Large intestine (tissue), 3 donors: ENCODE measurements around the gene RNF20. TPM values are rescaled to one million over a fixed set of nuclear protein-coding genes. Genes with fewer than 3 reads are reported as not detected.
A peak's percentile ranks its signal among the peaks of the same experiment; 100 is the strongest.
"Not testable (repeated sequence)": the region's sequence is repeated elsewhere in the genome, so short reads cannot be mapped to it uniquely, and the experiment has no call there.

ENCODE experiments used
- DNase-seq, 2 donors: peaks; one replicate each; pipeline versions ENCODE4 v3.0.0 to v3.0.0-alpha.2; 2013
- H3K27ac ChIP-seq: one replicate; pipeline ENCODE4 v1.5.1; 2013; ENCODE audit warnings: low read length
- H3K27me3 ChIP-seq: 2 replicates; pipeline ENCODE4 v1.6.1; 2013; ENCODE audit warnings: low read length; ENCODE audit not compliant: control insufficient read depth, insufficient read depth
- H3K36me3 ChIP-seq: 2 replicates; pipeline ENCODE4 v1.6.1; 2013; ENCODE audit warnings: low read length; ENCODE audit not compliant: control insufficient read depth, insufficient read depth
- H3K4me1 ChIP-seq: one replicate; pipeline ENCODE4 v1.6.1; 2013; ENCODE audit warnings: low read length; ENCODE audit not compliant: control insufficient read depth, insufficient read depth
- H3K4me3 ChIP-seq: one replicate; pipeline ENCODE4 v1.5.1; 2013; ENCODE audit warnings: low read length
- H3K9me3 ChIP-seq: one replicate; pipeline ENCODE4 v1.6.1; 2013; ENCODE audit warnings: mild to moderate bottlenecking, low read depth, low read length, moderate library complexity; ENCODE audit not compliant: control insufficient read depth
- WGBS: methylation state at CpG from one replicate; pipeline ENCODE4 v1.1.5; 2013; ENCODE audit warnings: low lambda C conversion rate; ENCODE audit not compliant: insufficient coverage; 5-methylcytosine and 5-hydroxymethylcytosine counted together
- polyA plus RNA-seq: library from polyadenylated mRNA; unstranded; fragments of 120-200 nt; gene quantifications from one replicate; pipeline ENCODE4 v1.2.1, GENCODE V29; 2013

The RNF20 gene
- polyA plus RNA-seq, 1 donor, result 38.3 TPM

DNA sequence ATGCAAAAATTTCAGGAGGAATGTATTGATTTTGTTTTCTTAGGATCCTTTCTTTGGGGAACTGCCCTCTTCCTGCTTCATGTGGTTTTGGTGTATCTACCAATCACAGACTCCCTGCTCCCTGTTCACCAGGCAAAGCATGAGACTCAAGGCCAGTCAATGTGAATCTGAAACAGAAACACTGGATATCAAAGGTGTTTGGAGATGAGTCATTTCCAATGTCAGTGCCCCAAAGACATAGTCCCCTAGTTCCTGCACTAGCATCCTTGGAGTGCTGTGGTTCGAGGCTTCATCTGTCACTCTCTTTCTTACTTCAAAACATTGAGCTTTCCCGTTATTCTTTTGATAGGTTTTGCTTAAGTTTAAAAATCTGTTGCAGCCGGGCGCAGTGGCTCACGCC is 53.0 kb downstream of the RNF20 start:
- Histone ChIP-seq H3K27ac (no peak overlapping the region), H3K9me3 (no peaks in the 10 kb centered on the region), H3K27me3 (no peaks in the 10 kb centered on the region), H3K4me1 (no peaks in the 10 kb centered on the region), H3K36me3 (no peaks in the 10 kb centered on the region), H3K4me3 (no peak overlapping the region)
- no peak for DNase-seq
- 93% methylated on average over 3 of the region's 5 CpGs for WGBS

DNA sequence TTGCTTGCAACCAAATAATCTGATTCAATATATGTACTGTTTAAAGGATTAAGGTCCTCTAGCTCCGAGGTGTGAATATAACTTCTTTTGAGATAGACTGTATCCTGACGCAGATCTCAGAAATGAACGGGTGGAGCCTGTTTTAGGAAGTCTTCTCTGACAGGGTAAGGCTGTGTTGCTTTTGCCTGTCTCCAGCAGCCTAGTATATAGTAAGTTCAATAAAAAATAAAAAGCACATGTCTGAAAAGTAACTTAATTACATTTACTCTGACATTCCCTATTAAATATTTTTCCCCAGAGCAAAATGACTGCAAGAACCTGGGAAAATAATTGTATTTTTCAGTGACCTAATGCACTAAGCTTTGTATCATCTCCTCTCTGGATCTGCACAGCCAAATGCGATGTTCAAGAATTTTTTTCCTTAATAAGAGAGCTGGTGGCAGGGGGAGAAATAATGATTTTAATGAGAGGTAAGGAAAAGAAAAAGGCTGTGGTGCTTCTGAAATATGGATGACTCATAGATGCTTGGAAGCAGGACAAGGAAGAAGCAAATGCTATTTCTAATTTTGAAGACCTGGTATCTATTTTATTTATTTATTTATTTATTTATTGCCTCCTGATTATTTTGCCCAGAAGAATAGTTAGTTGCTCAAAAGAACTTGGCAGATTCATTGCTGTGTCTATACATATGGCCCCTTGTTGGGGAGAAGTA is 53.8 kb downstream of the RNF20 start:
- WGBS, result no CpG with 5 or more reads among the region's 4 CpGs
- H3K9me3 ChIP-seq, result no peaks in the 10 kb centered on the region
- no peaks in the 10 kb centered on the region for H3K27me3 ChIP-seq
- no peak overlapping the region for H3K4me3 ChIP-seq
- no peak for DNase-seq
- H3K36me3 ChIP-seq, result no peaks in the 10 kb centered on the region
- H3K4me1 ChIP-seq, result no peaks in the 10 kb centered on the region
- H3K27ac ChIP-seq, result no peak overlapping the region

DNA sequence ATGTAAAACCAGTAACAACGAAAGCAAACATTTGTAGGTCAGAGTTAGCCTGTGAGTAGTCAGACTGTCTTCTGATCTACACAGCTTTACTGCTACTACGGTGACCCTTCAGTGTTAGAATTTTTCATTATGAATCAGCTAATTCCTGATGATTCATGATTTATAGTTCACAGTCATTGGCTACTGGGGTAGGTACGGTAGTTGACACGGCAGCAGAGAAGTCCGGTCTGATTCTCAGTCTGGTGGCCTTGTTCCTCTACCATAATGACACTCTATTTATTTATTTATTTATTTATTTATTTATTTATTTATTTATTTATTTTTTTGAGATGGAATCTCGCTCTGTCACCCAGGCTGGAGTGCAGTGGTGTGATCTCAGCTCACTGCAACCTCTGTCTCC is 56.4 kb downstream of the RNF20 start:
- H3K4me1 ChIP-seq, H3K9me3 ChIP-seq, H3K27ac ChIP-seq, H3K4me3 ChIP-seq, H3K36me3 ChIP-seq, H3K27me3 ChIP-seq, DNase-seq: not testable (repeated sequence)
- WGBS, result 92% methylated on average over 2 of the region's 6 CpGs

DNA sequence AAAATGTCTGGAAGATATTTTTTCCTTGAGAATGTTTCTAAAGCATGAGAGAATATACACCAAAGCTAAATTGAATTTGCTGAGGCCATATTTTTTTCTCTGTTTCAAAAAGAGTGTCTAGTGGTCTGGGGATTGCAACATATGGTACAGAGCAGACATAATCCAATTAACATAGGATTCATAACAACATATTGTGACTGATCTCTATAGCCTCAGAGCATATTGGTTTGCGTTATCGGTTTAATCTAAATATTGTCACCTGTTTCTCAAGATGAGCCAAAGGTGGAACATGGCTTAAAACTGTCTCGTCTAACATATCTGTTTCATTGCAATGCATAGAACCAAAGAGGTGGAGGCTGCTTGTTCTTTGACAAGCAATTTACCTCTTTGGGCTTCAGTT is 57.2 kb downstream of the RNF20 start:
- WGBS, result 80% methylated on average over 1 of the region's 3 CpGs
- DNase-seq, result no peak
- Histone ChIP-seq H3K27ac (no peak overlapping the region), H3K36me3 (no peaks in the 10 kb centered on the region), H3K27me3 (no peaks in the 10 kb centered on the region), H3K9me3 (no peaks in the 10 kb centered on the region), H3K4me3 (no peak overlapping the region), H3K4me1 (no peaks in the 10 kb centered on the region)

DNA sequence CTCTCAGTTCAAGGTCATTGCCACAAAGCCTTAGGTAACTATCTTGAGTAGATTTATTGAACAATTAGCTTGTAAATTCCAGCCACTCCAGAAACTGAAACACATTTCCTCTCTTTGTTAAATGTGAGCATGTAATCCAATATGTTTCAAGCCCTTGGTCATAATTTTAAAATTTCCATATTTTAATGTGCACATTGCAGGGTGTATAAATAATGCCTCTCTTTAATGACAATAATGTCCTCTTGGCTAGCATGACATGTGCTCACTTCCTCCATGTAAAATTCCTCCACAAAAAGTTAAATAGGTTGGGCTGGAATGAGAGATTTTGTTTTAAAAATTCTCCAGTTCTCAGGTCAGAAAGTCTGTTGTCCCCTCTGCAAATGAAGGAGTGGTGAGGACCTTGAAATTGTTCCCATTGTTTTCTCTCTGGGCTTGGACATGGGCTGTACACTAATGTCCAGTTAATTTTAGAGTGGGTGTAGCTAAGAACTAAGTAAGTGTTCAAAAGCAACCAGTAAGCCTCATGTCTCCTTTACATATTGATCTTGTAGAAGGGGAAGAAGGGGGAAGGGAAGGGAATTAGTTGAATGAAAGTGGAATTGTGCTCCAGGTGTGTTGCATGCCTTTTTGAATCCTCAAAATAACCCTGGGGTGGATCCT is 58.3 kb downstream of the RNF20 start:
- no peak overlapping the region for H3K27ac ChIP-seq
- DNase-seq, result no peak
- H3K36me3 ChIP-seq, result no peaks in the 10 kb centered on the region
- H3K4me3 ChIP-seq, result no peak overlapping the region
- H3K4me1 ChIP-seq, result no peaks in the 10 kb centered on the region
- H3K27me3 ChIP-seq, result no peaks in the 10 kb centered on the region
- no peaks in the 10 kb centered on the region for H3K9me3 ChIP-seq

DNA sequence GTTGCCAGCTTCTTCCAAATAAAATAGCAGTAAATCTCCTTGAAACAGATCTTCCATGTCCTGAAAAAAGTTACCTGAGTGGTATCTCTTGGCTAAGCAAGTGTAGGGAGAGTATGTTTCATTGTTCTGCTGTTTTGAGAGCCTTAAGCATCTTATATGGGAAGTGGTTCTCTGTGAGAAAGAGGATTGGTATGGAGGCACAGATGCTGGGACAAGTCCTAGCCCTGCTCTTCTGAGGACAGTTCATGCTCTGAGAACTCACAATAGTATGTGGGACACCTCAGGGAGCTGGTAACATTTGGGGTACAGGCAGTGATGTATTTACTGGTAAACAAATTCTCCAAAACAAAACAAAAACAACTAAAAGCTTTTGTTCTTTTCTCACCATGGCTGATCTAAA is 59.1 kb downstream of the RNF20 start:
- Histone ChIP-seq H3K27me3 (no peaks in the 10 kb centered on the region), H3K36me3 (no peaks in the 10 kb centered on the region), H3K4me3 (no peak overlapping the region), H3K27ac (no peak overlapping the region), H3K4me1 (no peaks in the 10 kb centered on the region), H3K9me3 (no peaks in the 10 kb centered on the region)
- no peak for DNase-seq

DNA sequence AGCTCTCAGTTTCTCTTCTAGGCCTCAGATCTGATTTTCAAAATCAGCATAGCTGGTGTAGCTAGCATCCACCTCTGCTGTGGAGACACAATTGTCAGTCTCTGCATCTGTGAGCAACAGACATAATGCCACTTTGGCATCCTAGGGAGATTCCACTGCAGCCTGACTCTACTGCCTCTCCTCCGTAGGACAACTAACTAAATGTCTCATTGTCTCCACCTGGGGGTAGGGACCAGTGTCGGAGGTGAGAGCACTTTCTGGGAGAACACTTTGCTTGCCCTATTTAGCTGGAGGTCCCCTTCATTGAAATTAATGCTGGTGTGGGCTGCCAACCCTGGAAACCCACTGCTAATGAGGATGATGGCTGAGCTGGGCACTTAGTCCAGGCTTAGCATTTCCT is 59.7 kb downstream of the RNF20 start:
- Histone ChIP-seq H3K27ac (no peak overlapping the region), H3K27me3 (no peaks in the 10 kb centered on the region), H3K36me3 (no peaks in the 10 kb centered on the region), H3K9me3 (no peaks in the 10 kb centered on the region), H3K4me3 (no peak overlapping the region), H3K4me1 (no peaks in the 10 kb centered on the region)
- DNase-seq, result no peak
- WGBS, result no CpG with 5 or more reads among the region's 2 CpGs

DNA sequence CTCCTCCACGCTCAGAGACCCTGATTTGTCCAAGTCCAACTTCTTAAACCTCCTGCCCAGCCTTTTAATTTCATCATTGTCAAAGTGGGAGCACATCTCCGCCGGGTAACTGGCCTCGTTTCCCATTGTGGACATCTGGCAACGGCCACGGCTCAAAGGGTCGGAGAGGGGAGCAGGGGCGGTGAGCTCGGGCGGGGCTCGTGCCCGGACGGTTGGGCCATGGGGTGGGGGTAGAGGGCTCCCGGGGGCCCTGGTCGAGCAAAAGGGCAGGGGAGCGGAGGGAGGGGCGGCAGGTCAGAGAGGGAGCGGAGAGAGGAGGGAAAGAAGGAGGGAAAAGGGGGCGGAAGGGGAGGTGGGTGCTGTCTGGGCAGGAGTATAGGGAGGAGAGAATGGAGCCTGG is 61.1 kb downstream of the RNF20 start, which contains the start of gene PPP3R2:
TSS of gene PPP3R2 (minus strand) at position 174 of the 400 bp plus-strand sequence. CDS start at position 126, 48 bp downstream.
- peaks cover 5% of the 10 kb centered on the region for H3K27me3 ChIP-seq
- no peak within 1 kb of the TSS for H3K4me3 ChIP-seq
- H3K36me3 ChIP-seq, result no peaks in the 10 kb centered on the region
- DNase-seq, result no peak
- H3K27ac ChIP-seq, result no peak within 1 kb of the TSS
- WGBS, result no CpG with 5 or more reads among the region's 19 CpGs
- no peaks in the 10 kb centered on the region for H3K9me3 ChIP-seq
- H3K4me1 ChIP-seq, result no peaks in the 10 kb centered on the region

DNA sequence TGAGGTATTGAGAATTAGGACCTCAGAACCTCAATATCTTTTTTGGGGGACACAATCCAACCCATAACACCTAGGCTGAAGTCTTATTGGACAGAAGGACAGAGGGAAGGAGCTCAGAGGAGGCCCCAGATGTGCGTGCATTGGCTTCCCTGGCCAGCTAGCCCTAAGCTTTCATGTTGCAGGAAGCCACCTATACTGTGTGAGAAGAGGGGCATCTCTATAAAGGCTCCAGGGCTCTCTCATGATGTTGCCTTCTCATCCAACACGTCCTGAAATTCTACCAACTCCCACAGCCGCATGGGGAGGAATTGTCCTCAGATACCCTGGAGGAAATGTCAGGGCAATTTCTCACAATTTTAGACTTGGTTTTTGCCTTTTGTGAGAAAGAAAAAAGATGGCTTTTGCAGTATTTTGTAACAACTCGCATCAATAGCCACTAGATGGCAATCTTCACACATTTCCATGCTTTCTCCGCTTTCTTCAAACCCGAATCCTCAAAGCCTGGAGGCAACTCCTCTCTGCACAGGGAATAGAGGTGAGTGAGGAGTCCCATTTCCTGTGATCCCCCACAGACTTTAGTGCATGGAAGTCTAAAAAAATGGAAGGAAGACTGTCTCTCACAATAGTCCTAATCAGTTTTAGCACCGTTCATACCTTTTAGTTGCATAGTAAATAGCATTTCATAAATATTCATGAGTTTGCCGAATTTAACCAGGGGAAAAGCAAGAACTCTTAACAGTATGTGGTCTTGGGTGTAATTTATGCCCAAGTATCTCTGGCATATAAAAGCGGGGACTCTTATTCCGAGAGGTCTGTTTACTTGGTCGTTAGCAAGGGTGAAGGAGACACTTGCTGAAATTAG is 68.5 kb downstream of the RNF20 start:
- no peak overlapping the region for H3K4me3 ChIP-seq
- H3K9me3 ChIP-seq, result no peaks in the 10 kb centered on the region
- DNase-seq, result peak in 1 of 2 donors; percentile 38
- H3K36me3 ChIP-seq, result no peaks in the 10 kb centered on the region
- peaks cover 15% of the 10 kb centered on the region for H3K4me1 ChIP-seq
- WGBS, result 54% methylated on average over 3 of the region's 11 CpGs
- peaks cover 10% of the 10 kb centered on the region for H3K27me3 ChIP-seq
- no peak overlapping the region for H3K27ac ChIP-seq

DNA sequence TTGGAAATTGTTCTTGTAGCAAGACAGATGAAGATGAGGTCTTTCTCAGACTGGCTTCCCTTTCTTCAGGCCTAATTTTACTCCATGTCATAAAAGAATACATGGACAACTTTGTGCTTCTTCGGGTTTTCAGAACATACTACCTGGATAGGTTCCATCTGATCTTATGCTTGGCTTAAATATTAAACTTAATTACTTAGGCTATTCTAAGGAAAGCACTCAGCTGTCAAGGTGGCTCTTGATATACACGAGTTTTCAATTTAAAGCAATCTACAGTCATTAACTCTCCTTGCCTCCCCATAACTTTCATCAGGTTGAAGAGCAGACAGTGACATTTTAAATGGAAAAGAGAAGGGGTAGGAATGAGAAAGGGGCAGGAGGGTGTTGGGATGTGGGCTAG is 70.6 kb downstream of the RNF20 start:
- no CpG with 5 or more reads among the region's 2 CpGs for WGBS

More for the DNA sequence above, 70.6 kb downstream of the RNF20 start:
- Histone ChIP-seq H3K27ac (no peak overlapping the region), H3K4me3 (no peak overlapping the region), H3K4me1 (peaks cover 15% of the 10 kb centered on the region), H3K9me3 (no peaks in the 10 kb centered on the region), H3K36me3 (no peaks in the 10 kb centered on the region), H3K27me3 (peaks cover 4% of the 10 kb centered on the region)
- DNase-seq, result peak in 1 of 2 donors; percentile 57
